Measurements from ENCODE around the gene AFF4. TPM values are rescaled to one million over a fixed set of nuclear protein-coding genes. Genes with fewer than 3 reads are reported as not detected.

AFF4 gene
- total RNA-seq, 1 experiment from 2014 or later, result 31.7 TPM

GRCh38 chr5:132895719-132896305 lies 67.6 kb downstream of the AFF4 start:
- DNase-seq (ENCODE audit: low spot score), result no peak

- DNase-seq (ENCODE audit: low spot score), result no peak
Observed at GRCh38 chr5:132890817-132891216, 72.6 kb downstream of the AFF4 start.

GRCh38 chr5:132889501-132889900 lies 73.9 kb downstream of the AFF4 start:
- DNase-seq (ENCODE audit: low spot score), result no peak

GRCh38 chr5:132887283-132887682 lies 76.2 kb downstream of the AFF4 start:
- DNase-seq (ENCODE audit: low spot score), result no peak

GRCh38 chr5:132886064-132886823 lies 77.2 kb downstream of the AFF4 start:
- no peak for DNase-seq (ENCODE audit: low spot score)

- DNase-seq (ENCODE audit: low spot score), result no peak
Observed at GRCh38 chr5:132884548-132884947, 78.9 kb downstream of the AFF4 start.

- DNase-seq (ENCODE audit: low spot score), result peak; percentile 80
Observed at GRCh38 chr5:132883261-132883834, 80.1 kb downstream of the AFF4 start.

- DNase-seq (ENCODE audit: low spot score), result peak; percentile 44
Observed at GRCh38 chr5:132877938-132878337, 85.5 kb downstream of the AFF4 start.

- DNase-seq (ENCODE audit: low spot score), result no peak
Observed at GRCh38 chr5:132877466-132877865, 86.0 kb downstream of the AFF4 start.

GRCh38 chr5:132876020-132876759 lies 87.2 kb downstream of the AFF4 start:
- DNase-seq (ENCODE audit: low spot score), result no peak

GRCh38 chr5:132873930-132874271 lies 89.5 kb downstream of the AFF4 start:
- no peak for DNase-seq (ENCODE audit: low spot score)

GRCh38 chr5:132873119-132873929 lies 90.1 kb downstream of the AFF4 start, which contains the start of gene LEAP2:
LEAP2 (plus strand) TSS chr5:132873668; CDS start chr5:132873695, 27 bp downstream.
- DNase-seq (ENCODE audit: low spot score), result no peak

- DNase-seq (ENCODE audit: low spot score), result no peak
Observed at GRCh38 chr5:132872788-132873118, 90.7 kb downstream of the AFF4 start.

- no peak for DNase-seq (ENCODE audit: low spot score)
Observed at GRCh38 chr5:132871459-132872284, 91.8 kb downstream of the AFF4 start.

- no peak for DNase-seq (ENCODE audit: low spot score)
Observed at GRCh38 chr5:132870801-132871200, 92.6 kb downstream of the AFF4 start.

- DNase-seq (ENCODE audit: low spot score), result no peak
Observed at GRCh38 chr5:132868754-132869153, 94.7 kb downstream of the AFF4 start.

GRCh38 chr5:132867046-132867451 lies 96.4 kb downstream of the AFF4 start:
- no peak for DNase-seq (ENCODE audit: low spot score)

- peak; percentile 100 for DNase-seq (ENCODE audit: low spot score)
Observed at GRCh38 chr5:132866342-132867045, 96.9 kb downstream of the AFF4 start, which contains the start of the genes GDF9 and UQCRQ. GDF9 (minus strand) TSS chr5:132866469; CDS start chr5:132864533, 1,936 bp downstream. UQCRQ (plus strand) TSS chr5:132866642; CDS start chr5:132866882, 240 bp downstream.

- no peak for DNase-seq (ENCODE audit: low spot score)
Observed at GRCh38 chr5:132865668-132866341, 97.6 kb downstream of the AFF4 start.
